ENCODE measurements around the gene NADK. TPM values are rescaled to one million over a fixed set of nuclear protein-coding genes. Genes with fewer than 3 reads are reported as not detected.

The NADK gene
- total and polyA plus RNA-seq, 2 of the 13 experiments (the other 11 are each of a cell fraction or from before 2014, with no cell fraction given) = 56.6 to 60.1 TPM

- H4K20me1 ChIP-seq (ENCODE audit: insufficient read depth, low read length) = no peaks in the 10 kb centered on the region
- CTCF ChIA-PET (ENCODE audit: low intra/inter-chr PET ratio, low total read pairs) = no interaction called here
- BruUV-seq (replicated peaks) = no TSS peak
- H3K9ac ChIP-seq (ENCODE audit: insufficient read depth, low read depth, low read length) = no peak overlapping the region
- H3K4me2 ChIP-seq (ENCODE audit: low read depth, low read length) = no peak overlapping the region
- H3K9me3 ChIP-seq (ENCODE audit: low read length) = no peaks in the 10 kb centered on the region
- intact Hi-C loops (cut with micrococcal nuclease; ENCODE audit: unreplicated experiment) = no loop called here
- in situ Hi-C loops (cut with HindIII; ENCODE audit: extremely low pct_ligation_motif_present, low pct_unique_long_range_greater_than_20kb) = no loop called here
- H3K4me3 ChIP-seq (replicated peaks in 1 of 3; ENCODE audit: insufficient read depth in 1 of 3, low read depth in 2 of 3, low read length in 3 of 3) = no peak overlapping the region
- H3K36me3 ChIP-seq (replicated peaks in 1 of 2; ENCODE audit: control insufficient read depth in 1 of 2, insufficient read depth in 2 of 2, low read length in 2 of 2) = peaks cover 51 to 79% of the 10 kb centered on the region in 2 experiments
- H2AFZ ChIP-seq (ENCODE audit: low read length) = no peak overlapping the region
- no peaks in the 10 kb centered on the region for H3K27me3 ChIP-seq (ENCODE audit: control insufficient read depth in 1 of 2, insufficient read depth in 2 of 2, low read length in 2 of 2)
- no peaks in the 10 kb centered on the region for H3K4me1 ChIP-seq (ENCODE audit: insufficient read depth, low read length)
- FAIRE-seq (no peak), ATAC-seq (no peak), DNase-seq (ENCODE audit: low spot score) (no peak)
- WGBS (ENCODE audit: low lambda C conversion rate) = 97% methylated on average over 17 of the region's 17 CpGs
- no peak overlapping the region for H3K27ac ChIP-seq (ENCODE audit: extremely low read length, insufficient read depth, low read length)
- TF ChIP-seq ZMAT3 (CRISPR knock-in tag; conservative IDR thresholded peaks at IDR 0.05) = no peak
- TF ChIP-seq REXO4 (CRISPR knock-in tag; IDR thresholded peaks at IDR 0.05; ENCODE audit: borderline replicate concordance) = no peak
- TF ChIP-seq, protein P1, sequence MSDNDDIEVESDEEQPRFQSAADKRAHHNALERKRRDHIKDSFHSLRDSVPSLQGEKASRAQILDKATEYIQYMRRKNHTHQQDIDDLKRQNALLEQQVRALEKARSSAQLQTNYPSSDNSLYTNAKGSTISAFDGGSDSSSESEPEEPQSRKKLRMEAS (IDR thresholded peaks at IDR 0.05) = no peak
- TF ChIP-seq ETV6 (CRISPR knock-in tag; conservative IDR thresholded peaks at IDR 0.05) = no peak
- no peak for TF ChIP-seq ZHX1 (CRISPR knock-in tag; IDR thresholded peaks at IDR 0.05; ENCODE audit: low read depth)
- no peak for TF ChIP-seq ZBTB7A (CRISPR knock-in tag; IDR thresholded peaks at IDR 0.05)
- no peaks in the 10 kb centered on the region for H3K79me2 ChIP-seq (ENCODE audit: insufficient read depth, low read length)
- POLR2A ChIA-PET = no interaction called here
Measured at GRCh38 chr1:1793481-1794244, 15.4 kb upstream of the NADK start.

Measured in HepG2 (cell line).